GM21515 (cell line): ENCODE results near the gene PRG3.
"Not testable (repeated sequence)": the region's sequence is repeated elsewhere in the genome, so short reads cannot be mapped to it uniquely, and the experiment has no call there.

ENCODE experiments used
- ATAC-seq: cut with Tn5 transposase; IDR thresholded peaks from one replicate; pipeline ENCODE4 v1.9.1; 2021; ENCODE audit not compliant: unreplicated experiment

The PRG3 gene

GRCh38 chr11:57409321-57410100 lies 28.6 kb upstream of the PRG3 start:
- ATAC-seq, result no peak

GRCh38 chr11:57408771-57409170 lies 27.8 kb upstream of the PRG3 start:
- no peak for ATAC-seq

- ATAC-seq, result no peak
Observed at GRCh38 chr11:57407941-57408475, 27.1 kb upstream of the PRG3 start.

DNA sequence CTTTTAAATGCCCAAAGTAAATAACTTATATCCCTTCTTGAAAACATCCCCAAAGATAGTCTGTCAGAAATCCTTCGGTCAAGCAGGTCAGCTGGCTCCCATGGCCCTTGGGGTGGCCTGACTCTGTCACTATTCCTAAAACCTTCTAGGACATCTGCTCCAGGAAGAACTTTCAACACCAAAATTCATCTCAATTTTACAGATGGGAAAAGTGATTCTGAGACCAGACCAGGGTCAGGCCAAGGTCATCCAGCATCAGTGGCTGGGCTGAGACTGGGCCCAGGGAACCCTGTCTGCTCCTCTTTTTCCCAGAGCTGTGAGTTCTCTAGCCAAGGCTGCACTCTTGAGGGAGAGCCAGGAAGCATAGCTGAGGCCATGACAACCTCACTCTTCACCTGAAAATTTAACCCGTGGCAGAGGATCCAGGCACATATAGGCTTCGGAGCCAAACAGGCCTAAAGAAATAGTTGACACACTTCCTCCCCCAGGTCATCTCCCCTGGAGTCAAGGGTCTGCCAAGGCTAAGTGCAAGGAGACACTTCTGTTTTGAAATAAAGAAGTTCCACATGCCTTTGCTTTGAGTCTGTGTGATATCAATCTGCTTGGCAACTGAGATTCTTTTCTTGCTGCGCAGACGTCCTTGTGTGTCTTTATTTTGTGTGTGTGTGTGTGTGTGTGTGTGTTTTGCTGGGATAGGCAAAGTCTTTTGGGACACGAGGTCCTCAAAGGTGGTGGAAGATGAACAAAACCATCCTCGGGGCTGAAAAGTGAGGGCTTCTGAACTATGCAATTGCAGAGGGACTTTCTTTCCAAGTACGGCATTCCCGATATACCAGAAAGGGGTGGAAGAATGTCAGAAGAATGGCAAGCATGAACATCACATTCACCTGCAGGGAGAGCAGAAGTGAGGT lies 26.3 kb upstream of the PRG3 start:
- no peak for ATAC-seq

GRCh38 chr11:57406337-57406904 lies 25.5 kb upstream of the PRG3 start:
- peak; percentile 71 for ATAC-seq

DNA sequence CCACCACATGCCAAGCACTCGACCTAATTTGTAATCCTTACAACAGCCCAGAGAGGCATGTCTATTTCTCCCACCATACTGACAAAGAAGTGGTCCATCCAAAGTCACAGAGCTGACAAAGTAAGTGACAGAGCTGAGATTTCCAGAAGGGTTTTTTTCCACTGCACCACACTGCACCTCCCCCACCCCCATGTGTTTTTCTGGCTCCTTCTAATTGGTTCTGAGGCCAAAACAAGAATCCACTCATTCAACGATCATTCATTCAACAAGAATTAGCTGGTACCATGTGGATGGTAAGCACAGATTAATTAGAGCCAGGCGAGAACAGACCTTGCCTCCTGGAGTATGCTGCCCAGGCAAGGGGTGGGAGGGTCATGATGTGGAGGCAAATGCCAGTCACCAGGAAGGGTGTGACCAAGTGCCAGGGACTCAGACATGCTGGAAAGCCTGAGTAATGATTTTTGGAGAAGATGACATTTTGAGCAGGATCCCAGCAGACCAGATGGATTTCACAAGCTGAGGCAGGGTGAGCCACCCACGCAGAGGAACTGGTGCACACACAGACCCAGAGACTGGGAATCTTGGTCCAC lies 24.4 kb upstream of the PRG3 start:
- no peak for ATAC-seq

DNA sequence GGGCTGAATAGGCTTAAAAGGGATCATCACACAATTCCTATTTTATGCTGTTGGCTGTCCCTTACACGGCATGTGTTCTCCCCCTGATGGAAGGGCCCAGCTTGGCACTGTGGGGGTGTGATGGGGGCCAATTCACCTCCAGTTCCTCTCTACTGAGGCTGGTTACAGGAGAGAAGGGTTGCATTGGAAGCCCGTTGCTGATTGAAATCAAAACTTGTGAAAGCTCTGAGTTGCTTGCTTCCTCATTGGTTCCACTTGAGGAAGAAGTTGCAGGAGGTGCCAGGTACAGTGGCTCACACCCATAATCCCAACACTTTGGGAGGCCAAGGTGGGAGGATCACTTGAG lies 22.8 kb upstream of the PRG3 start:
- no peak for ATAC-seq

DNA sequence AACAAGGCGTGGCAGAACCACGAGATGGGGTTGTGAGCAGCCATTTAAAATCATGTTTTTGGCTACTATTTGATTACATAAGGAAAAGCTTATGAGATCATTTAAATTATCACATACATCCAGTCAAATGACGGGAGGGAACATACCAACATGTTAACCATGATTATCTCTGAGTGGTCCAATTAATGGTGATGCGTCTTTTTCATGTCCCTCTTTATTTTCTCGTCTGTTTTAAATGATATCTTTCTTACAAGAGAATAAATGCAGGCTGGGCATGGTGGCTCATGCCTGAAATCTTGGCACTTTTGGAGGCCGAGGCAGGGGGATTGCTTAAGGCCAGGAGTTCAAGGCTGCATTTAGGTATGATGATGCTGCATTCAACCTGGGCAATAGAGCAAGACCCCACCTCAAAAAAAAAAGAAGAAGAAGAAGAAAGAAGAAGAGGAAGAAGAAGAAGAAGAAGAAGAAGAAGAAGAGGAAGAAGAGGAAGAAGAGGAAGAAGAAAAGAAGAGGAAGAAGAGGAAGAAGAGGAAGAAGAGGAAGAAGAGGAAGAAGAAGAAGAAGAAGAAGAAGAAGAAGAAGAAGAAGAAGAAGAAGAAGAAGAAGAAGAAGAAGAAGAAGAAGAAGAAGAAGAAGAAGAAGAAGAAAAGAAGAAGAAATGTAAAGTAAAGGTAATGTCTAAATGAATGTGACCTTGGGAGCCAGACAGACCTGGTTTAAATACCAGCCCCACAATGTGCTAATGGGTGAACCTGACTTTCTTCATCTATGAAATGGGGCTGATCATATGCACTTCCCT lies 22.3 kb upstream of the PRG3 start:
- ATAC-seq, result not testable (repeated sequence)

GRCh38 chr11:57402188-57403002 lies 21.4 kb upstream of the PRG3 start:
- no peak for ATAC-seq

GRCh38 chr11:57399972-57400578 lies 19.1 kb upstream of the PRG3 start:
- ATAC-seq, result no peak

DNA sequence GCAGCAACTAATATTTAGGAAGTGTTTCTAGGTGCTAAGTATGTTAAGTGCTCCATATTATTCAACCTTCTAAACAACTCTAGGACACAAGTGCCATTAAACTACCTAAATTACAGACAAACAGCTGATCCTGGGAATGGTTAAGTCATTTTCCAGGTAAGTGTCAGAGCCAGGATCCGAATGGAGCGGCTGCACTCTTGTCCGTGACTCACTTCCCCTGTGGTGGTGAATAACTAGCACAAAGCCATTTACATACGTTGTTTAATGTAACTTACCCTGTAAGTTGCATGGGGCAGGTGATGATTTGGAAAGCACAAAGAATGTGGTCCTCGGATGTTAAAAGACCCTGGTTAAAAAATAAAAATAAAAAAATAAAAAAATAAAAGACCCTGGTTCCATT lies 18.3 kb upstream of the PRG3 start:
- ATAC-seq, result no peak

DNA sequence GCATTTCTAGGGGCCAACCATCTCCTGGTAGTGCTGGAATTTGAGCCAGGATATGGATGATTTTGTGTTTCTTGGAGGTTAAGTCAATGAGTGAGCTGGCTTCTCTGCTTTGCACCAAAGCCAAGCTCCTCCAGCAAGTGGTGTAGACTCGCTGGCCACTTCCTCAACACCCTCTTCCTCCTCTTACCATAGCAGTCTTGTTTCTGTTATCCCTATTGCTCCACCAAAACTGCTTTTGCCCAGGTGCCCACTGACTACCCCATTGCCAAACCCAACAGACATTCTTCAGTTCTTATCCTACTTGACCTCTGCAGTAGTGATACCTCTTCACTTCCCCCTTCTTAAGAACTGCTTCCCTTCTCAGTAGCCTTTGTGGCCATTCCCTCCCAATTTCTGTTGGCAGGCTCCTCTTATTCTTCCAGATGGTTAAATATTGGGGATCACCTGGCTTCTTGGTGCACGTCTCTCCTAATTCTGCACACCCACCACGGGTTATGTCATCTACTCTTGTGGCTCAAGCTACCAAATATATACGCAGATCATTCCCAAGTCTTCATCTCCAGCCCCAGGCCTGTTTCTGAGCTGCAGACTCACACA lies 16.5 kb upstream of the PRG3 start:
- ATAC-seq, result no peak

- ATAC-seq, result no peak
Observed at GRCh38 chr11:57396744-57397143, 15.8 kb upstream of the PRG3 start.

DNA sequence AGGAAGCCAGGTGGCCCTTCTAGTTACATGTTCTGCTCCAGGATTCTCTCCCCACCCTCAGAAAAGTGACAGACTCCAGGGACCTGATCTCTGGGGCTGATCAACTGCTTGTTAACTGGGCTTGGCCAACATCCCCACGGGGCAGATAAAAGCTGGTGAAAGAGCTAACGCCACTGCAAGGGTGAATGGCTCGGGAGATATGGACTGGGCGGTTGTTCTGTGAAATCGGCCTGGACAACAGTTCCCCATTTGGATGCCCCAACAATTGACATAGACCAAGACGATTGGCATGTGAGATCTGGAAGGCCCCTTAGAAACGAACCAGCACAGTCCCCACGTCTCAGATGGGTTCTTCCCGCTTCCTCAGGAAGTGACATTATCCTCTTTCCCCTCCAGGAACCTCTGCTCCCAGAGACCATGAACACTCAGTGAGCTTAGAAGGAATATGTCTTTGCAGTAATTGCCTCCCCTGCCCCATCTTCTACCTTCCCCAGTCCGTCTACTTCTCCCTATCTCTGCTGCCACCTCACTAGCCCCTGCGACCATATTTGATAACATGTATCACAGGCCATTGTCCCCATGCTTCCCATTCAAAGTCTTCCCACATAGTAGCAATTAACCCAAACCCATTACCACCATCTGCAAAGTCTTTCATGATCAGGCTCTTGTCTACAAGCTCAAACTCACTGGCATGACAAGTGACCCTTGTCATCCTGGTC lies 15.1 kb upstream of the PRG3 start:
- ATAC-seq, result no peak

- ATAC-seq, result no peak
Observed at GRCh38 chr11:57394203-57394965, 13.4 kb upstream of the PRG3 start.

DNA sequence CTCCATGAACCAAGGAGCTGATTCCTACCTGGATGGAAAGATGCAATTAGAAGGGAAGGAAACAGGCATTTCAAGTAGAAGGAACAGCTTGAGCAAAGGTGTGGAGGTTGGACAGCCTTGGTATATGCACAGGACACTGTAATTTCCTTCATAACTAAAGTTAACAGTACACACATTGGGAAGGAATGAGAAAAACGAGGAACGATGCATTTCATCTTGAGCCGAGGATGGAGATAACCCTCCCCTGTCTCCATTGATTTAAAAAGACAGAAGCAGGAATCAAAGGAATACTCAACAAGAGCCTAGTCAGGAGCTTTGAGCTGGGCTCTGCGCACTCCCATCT lies 11.8 kb upstream of the PRG3 start:
- no peak for ATAC-seq

- ATAC-seq, result no peak
Observed at GRCh38 chr11:57392066-57392762, 11.3 kb upstream of the PRG3 start.
